OCI-LY1 (cell line): ENCODE data around the gene LDAH.

ENCODE experiments used
- EZH2 ChIP-seq: fragments of 200-600 bp; sonication (generic), shearing (Covaris generic); IDR thresholded peaks from 2 replicates; pipeline ENCODE4 v1.8.0; 2017; ENCODE audit warnings: borderline replicate concordance, mixed run types, mild to moderate bottlenecking, antibody characterized with exemption, low read length, moderate library complexity, mixed read lengths
- TF ChIP-seq, protein P1 (sequence below): fragments of 200-600 bp; sonication (generic), shearing (Covaris generic); IDR thresholded peaks from 2 replicates; pipeline ENCODE4 v1.5.1; 2017; ENCODE audit warnings: mild to moderate bottlenecking, antibody characterized with exemption, low read length, moderate library complexity, mixed read lengths

DNA sequence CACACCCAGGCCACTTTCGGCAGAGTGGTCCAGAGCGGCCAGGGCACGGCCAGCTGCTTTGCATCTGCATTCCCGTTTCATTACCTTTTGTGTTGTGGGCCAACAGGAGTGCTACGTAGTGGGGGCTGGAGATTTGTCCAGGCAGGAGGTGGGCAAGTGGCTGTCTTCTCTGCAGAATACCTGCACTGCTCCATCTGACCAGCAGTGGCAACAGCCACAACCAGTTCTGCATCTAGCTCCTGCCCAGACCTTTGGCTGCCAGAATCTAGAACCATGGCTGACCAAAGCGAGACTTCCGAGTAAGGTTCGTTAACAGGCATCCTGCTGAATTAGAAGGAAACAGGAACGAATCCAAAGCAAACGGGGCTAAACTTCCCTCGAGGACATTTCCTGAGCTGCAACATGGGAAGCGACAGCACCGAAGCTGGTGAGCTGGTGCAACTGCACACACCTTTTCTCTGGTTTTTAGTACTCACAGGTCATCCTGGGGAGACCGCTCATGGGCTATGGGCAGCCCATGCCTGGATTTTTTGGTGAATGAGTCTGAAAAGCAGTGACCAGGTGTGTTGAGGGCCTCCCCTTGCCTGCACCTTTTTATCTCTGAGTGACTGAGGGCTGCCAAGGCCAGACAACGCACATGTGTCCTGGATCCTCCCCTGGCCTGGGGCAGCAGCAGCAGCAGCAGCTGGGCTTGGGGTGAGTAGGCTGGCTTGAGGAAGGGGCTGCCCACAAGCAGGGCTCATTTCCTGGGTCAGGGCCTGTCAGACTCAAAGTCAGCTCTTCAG is 145.4 kb downstream of the LDAH start:
- TF ChIP-seq, protein P1, sequence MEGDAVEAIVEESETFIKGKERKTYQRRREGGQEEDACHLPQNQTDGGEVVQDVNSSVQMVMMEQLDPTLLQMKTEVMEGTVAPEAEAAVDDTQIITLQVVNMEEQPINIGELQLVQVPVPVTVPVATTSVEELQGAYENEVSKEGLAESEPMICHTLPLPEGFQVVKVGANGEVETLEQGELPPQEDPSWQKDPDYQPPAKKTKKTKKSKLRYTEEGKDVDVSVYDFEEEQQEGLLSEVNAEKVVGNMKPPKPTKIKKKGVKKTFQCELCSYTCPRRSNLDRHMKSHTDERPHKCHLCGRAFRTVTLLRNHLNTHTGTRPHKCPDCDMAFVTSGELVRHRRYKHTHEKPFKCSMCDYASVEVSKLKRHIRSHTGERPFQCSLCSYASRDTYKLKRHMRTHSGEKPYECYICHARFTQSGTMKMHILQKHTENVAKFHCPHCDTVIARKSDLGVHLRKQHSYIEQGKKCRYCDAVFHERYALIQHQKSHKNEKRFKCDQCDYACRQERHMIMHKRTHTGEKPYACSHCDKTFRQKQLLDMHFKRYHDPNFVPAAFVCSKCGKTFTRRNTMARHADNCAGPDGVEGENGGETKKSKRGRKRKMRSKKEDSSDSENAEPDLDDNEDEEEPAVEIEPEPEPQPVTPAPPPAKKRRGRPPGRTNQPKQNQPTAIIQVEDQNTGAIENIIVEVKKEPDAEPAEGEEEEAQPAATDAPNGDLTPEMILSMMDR, result peak; percentile 77; the same call in 1 of the 2 replicates
- TF ChIP-seq EZH2, result no peak
